DOHH2 (cell line): ENCODE results near the gene MRPL58.

ENCODE experiments used
- H3F3A ChIP-seq: fragments of 200-600 bp; sonication (generic), shearing (Covaris generic); 2 replicates; pipeline ENCODE4 v1.6.0; 2016; ENCODE audit warnings: antibody characterized with exemption, mild to moderate bottlenecking; ENCODE audit not compliant: control insufficient read depth, insufficient read depth
- H3K27ac ChIP-seq: fragments of 200-600 bp; sonication (generic); 2 replicates; pipeline ENCODE4 v1.5.1; 2014; ENCODE audit warnings: low read depth, mild to moderate bottlenecking, low read length, moderate library complexity
- H3K27me3 ChIP-seq: fragments of 200-600 bp; sonication (generic); 2 replicates; pipeline ENCODE4 v1.6.1; 2014; ENCODE audit warnings: mild to moderate bottlenecking, low read length, mixed read lengths; ENCODE audit not compliant: control insufficient read depth
- H3K36me3 ChIP-seq: fragments of 200-600 bp; sonication (generic); 2 replicates; pipeline ENCODE4 v1.6.1; 2014; ENCODE audit warnings: mild to moderate bottlenecking, low read length, moderate library complexity, mixed read lengths; ENCODE audit not compliant: control insufficient read depth
- H3K4me1 ChIP-seq: fragments of 200-600 bp; sonication (generic); 2 replicates; pipeline ENCODE4 v1.6.1; 2014; ENCODE audit warnings: mild to moderate bottlenecking, low read length, mixed read lengths; ENCODE audit not compliant: control insufficient read depth
- H3K4me2 ChIP-seq: fragments of 200-600 bp; sonication (generic); 2 replicates; pipeline ENCODE4 v1.6.0; 2014; ENCODE audit warnings: mild to moderate bottlenecking, low read length, moderate library complexity
- H3K4me3 ChIP-seq: fragments of 200-600 bp; sonication (generic); 2 replicates; pipeline ENCODE4 v1.5.1; 2014; ENCODE audit warnings: mild to moderate bottlenecking, low read length, mixed read lengths
- H3K79me2 ChIP-seq: fragments of 200-600 bp; sonication (generic); 2 replicates; pipeline ENCODE4 v1.6.1; 2014; ENCODE audit warnings: mild to moderate bottlenecking, low read length, mixed read lengths; ENCODE audit not compliant: control insufficient read depth
- H3K9me2 ChIP-seq: fragments of 200-600 bp; sonication (generic); replicated peaks from 2 replicates; pipeline ENCODE4 v1.6.1; 2014; ENCODE audit warnings: mild to moderate bottlenecking, low read length, mixed read lengths; ENCODE audit not compliant: control insufficient read depth
- H3K9me3 ChIP-seq: fragments of 200-600 bp; sonication (generic); 2 replicates; pipeline ENCODE4 v1.6.1; 2014; ENCODE audit warnings: antibody characterized with exemption, low read length, mixed read lengths; ENCODE audit not compliant: control insufficient read depth, insufficient read depth
- H4K20me1 ChIP-seq: fragments of 200-600 bp; sonication (generic); 2 replicates; pipeline ENCODE4 v1.6.0; 2014; ENCODE audit warnings: low read depth, mild to moderate bottlenecking, antibody characterized with exemption, low read length, moderate library complexity; ENCODE audit not compliant: control insufficient read depth, insufficient read depth
- EZH2phosphoT487 ChIP-seq: fragments of 200-600 bp; sonication (generic); IDR thresholded peaks from 2 replicates; pipeline ENCODE4 v1.6.1; 2017; ENCODE audit warnings: borderline replicate concordance, mild to moderate bottlenecking, antibody characterized with exemption, low read length, moderate library complexity, mixed read lengths
- TF ChIP-seq, protein P1 (sequence below): fragments of 200-600 bp; sonication (generic); IDR thresholded peaks from one replicate; pipeline ENCODE4 v1.5.1; 2014; ENCODE audit warnings: antibody characterized with exemption, mild to moderate bottlenecking, low read depth, low read length; ENCODE audit not compliant: poor library complexity, severe bottlenecking

The MRPL58 gene

DNA sequence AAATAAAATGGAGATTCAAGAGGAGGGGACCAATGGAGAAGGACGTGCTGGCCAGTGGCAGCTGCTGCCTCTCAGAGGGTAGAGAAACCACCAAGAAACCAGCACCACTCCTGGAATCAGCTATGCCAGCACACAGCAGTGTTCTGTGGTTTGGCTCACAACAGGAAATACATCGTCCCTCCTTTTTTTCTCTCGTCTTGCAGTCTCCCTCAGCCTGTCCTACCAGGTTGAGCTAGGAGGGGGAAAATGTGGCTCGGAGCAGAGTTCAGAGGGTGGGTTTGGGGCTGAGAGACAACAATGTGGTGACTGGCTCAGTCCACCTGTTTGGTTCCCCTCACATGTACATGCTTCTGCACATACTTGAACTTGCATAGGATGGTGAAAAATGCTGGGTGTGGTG, 55.4 kb downstream of the MRPL58 start:
- no peaks in the 10 kb centered on the region for H3F3A ChIP-seq
- H3K79me2 ChIP-seq, result no peaks in the 10 kb centered on the region
- H3K36me3 ChIP-seq, result peaks cover 4% of the 10 kb centered on the region
- TF ChIP-seq, protein P1, sequence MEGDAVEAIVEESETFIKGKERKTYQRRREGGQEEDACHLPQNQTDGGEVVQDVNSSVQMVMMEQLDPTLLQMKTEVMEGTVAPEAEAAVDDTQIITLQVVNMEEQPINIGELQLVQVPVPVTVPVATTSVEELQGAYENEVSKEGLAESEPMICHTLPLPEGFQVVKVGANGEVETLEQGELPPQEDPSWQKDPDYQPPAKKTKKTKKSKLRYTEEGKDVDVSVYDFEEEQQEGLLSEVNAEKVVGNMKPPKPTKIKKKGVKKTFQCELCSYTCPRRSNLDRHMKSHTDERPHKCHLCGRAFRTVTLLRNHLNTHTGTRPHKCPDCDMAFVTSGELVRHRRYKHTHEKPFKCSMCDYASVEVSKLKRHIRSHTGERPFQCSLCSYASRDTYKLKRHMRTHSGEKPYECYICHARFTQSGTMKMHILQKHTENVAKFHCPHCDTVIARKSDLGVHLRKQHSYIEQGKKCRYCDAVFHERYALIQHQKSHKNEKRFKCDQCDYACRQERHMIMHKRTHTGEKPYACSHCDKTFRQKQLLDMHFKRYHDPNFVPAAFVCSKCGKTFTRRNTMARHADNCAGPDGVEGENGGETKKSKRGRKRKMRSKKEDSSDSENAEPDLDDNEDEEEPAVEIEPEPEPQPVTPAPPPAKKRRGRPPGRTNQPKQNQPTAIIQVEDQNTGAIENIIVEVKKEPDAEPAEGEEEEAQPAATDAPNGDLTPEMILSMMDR, result no peak
- TF ChIP-seq EZH2phosphoT487, result no peak
- no peaks in the 10 kb centered on the region for H3K4me1 ChIP-seq
- no peak overlapping the region for H3K4me2 ChIP-seq
- H3K27me3 ChIP-seq, result no peaks in the 10 kb centered on the region
- no peaks in the 10 kb centered on the region for H3K9me2 ChIP-seq
- H4K20me1 ChIP-seq, result no peaks in the 10 kb centered on the region
- H3K27ac ChIP-seq, result no peak overlapping the region
- no peak overlapping the region for H3K4me3 ChIP-seq
- H3K9me3 ChIP-seq, result no peaks in the 10 kb centered on the region

DNA sequence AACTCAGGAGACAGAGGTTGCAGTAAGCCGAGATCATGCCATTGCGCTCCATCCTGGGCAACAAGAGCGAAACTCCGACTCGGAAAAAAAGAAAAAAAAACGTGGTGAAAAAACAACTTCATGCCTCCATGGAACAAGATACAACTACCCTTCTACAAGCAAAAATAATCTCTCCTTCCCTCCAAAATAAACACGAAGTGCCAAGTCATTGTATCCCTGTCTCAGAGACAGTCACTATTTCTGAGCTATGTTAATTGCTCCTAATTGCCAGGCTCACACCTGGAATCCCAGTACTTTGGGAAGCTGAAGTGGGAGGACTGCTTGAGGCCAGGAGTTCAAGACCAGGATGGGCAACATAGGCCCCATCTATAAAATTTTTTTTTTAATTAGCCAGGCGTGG, 56.3 kb downstream of the MRPL58 start:
- Histone ChIP-seq H3K4me1 (no peaks in the 10 kb centered on the region), H3K4me2 (no peak overlapping the region), H3F3A (no peaks in the 10 kb centered on the region), H3K27me3 (no peaks in the 10 kb centered on the region), H3K27ac (no peak overlapping the region), H3K36me3 (no peaks in the 10 kb centered on the region), H4K20me1 (no peaks in the 10 kb centered on the region), H3K4me3 (no peak overlapping the region), H3K79me2 (no peaks in the 10 kb centered on the region), H3K9me2 (no peaks in the 10 kb centered on the region), H3K9me3 (no peaks in the 10 kb centered on the region)
- TF ChIP-seq EZH2phosphoT487, result no peak
- TF ChIP-seq, protein P1, result no peak

DNA sequence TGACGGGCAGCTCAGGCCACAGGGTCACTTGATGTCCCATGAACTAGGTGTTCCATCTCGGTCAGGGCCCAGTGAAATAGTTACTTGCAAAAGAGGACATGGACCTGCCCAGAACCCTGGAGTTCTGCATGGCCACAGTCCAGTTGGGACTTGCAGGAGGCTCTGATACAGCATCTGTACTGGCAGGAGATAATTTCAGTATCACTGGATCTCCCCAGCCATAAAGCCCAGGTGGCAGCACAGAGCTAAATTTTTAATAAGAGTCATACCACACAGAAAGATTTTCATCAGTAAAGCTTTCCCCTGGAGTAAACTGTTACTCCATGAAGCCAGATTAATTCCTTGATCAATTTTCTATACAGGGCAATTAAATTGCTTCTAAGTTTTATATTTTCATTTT, 57.3 kb downstream of the MRPL58 start:
- H3K4me3 ChIP-seq, result no peak overlapping the region
- no peaks in the 10 kb centered on the region for H3F3A ChIP-seq
- no peaks in the 10 kb centered on the region for H3K36me3 ChIP-seq
- no peak for TF ChIP-seq EZH2phosphoT487
- TF ChIP-seq, protein P1, result peak; percentile 36
- H3K79me2 ChIP-seq, result no peaks in the 10 kb centered on the region
- H3K27ac ChIP-seq, result no peak overlapping the region
- no peaks in the 10 kb centered on the region for H4K20me1 ChIP-seq
- H3K4me2 ChIP-seq, result no peak overlapping the region
- no peaks in the 10 kb centered on the region for H3K9me2 ChIP-seq
- no peaks in the 10 kb centered on the region for H3K27me3 ChIP-seq
- H3K9me3 ChIP-seq, result no peaks in the 10 kb centered on the region
- no peaks in the 10 kb centered on the region for H3K4me1 ChIP-seq
